GM23248 (cell line): ENCODE measurements around the gene DBI.

Source experiments
- EZH2 ChIP-seq: fragments of 200-600 bp; sonication (generic); IDR thresholded peaks from 2 replicates; pipeline ENCODE4 v1.6.1; 2018; ENCODE audit warnings: antibody characterized with exemption, mild to moderate bottlenecking; ENCODE audit not compliant: insufficient read depth, poor library complexity, severe bottlenecking
- EZH2phosphoT487 ChIP-seq: fragments of 200-600 bp; sonication (generic); IDR thresholded peaks from 2 replicates; pipeline ENCODE4 v1.6.1; 2018; ENCODE audit warnings: antibody characterized with exemption, moderate library complexity, mild to moderate bottlenecking, low read depth; ENCODE audit not compliant: insufficient read depth

- TF ChIP-seq EZH2phosphoT487 (no peak), EZH2 (no peak)
Measured at GRCh38 chr2:119359774-119360173, 7.0 kb upstream of the DBI start.
